ENCODE measurements around the gene CCT7. TPM values are rescaled to one million over a fixed set of nuclear protein-coding genes. Genes with fewer than 3 reads are reported as not detected.

The CCT7 gene
- total RNA-seq, 1 experiment from 2014 or later, result 319 TPM

DNA sequence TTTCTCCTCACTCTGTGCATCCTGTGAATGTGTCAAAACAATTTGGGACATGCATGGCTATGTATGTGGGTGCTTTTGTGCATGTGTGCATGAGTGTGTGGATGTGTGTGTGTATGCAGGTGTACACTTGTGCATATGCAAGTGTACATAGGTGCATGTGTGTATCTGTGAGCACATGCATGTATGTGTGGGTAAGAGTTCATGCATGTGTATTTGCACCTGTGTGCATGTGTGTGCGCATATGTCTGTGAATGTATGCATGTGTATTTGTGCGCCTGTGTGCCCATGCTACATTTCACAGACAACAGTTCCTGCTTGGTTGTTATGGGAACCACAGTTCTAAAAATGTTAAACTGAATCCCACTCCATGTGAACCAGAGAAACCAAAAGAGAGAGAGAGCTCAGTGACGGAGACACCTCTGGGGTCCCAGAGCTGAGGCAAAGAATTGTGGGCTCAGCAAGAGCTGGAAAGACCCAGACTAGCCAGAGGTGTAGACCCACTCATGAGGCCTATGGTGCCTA lies 52.1 kb downstream of the CCT7 start:
- no peak for DNase-seq
- Histone ChIP-seq H3K27ac (no peak overlapping the region), H3K9me3 (ENCODE audit: insufficient read depth, low read depth) (no peaks in the 10 kb centered on the region), H4K20me1 (ENCODE audit: insufficient read depth) (no peaks in the 10 kb centered on the region), H3K4me3 (no peak overlapping the region), H3K9me2 (ENCODE audit: insufficient read depth) (no peaks in the 10 kb centered on the region), H3K79me2 (ENCODE audit: low read depth) (peaks cover 29% of the 10 kb centered on the region), H3K4me1 (replicated peaks; ENCODE audit: insufficient read depth) (peaks cover 18% of the 10 kb centered on the region), H2AFZ (no peak overlapping the region), H3K27me3 (ENCODE audit: insufficient read depth, low read depth) (no peaks in the 10 kb centered on the region), H3K4me2 (no peak overlapping the region), H3K36me3 (ENCODE audit: low read depth) (no peaks in the 10 kb centered on the region), H3F3A (ENCODE audit: insufficient read depth, low read depth) (peaks cover 21% of the 10 kb centered on the region; the same call in 1 of the 2 replicates)
- POLR2A ChIA-PET (ENCODE audit: unreplicated experiment), result no interaction called here
- intact Hi-C loops (cut with micrococcal nuclease; ENCODE audit: unreplicated experiment), result no loop called here
- BruUV-seq (replicated peaks), result no TSS peak
- TF ChIP-seq EZH2 (IDR thresholded peaks at IDR 0.05; ENCODE audit: low read depth) (no peak), CTCF (conservative IDR thresholded peaks at IDR 0.05) (no peak)
- CTCF ChIA-PET, result no interaction called here

GRCh38 chr2:73289304-73289703 lies 55.2 kb downstream of the CCT7 start:
- ChIA-PET CTCF (no interaction called here), POLR2A (ENCODE audit: unreplicated experiment) (interaction anchor here (0.9 kb wide), 1 partner anchor 55 kb away, joined by 4 read pairs; the partner anchor contains the start of gene CCT7)

DNA sequence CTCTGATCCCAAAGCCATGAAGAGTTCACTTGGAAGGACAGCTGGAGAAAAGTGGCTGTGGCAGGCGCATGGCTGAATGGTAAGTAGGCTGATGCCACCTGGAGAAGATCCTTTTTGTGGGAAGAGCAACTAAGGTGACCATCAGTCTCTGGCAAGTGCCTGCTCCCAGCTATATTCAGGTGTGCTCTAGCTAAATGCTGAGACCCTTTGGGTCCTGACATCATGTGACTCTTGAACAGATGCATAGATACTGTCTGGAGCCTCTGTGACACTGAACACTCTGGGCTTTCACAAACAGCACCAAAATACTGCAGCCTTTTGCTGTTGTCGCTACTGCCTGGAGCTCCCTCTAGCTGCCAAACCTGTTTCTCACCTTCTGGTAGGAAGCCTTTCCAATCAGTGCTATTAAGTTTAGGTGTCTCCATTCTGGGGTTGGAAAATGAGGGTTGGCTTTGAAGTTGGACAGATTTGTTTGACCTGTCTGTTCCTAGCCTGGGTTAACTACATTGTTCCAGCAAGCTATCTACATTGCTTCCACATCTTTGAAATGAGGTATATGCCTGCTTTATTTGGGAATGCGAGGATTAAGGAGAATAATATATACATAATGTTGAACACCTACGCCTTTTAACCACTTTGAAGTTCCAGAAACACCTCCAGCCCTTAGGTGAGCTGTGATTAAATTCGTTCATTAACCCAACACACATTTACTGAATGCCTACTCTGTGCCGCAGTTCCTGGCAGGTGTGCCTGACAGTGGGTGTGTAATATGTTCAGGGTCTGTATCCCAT lies 56.1 kb downstream of the CCT7 start:
- DNase-seq, result peak; percentile 30 to 73
- no peaks in the 10 kb centered on the region for H3K9me3 ChIP-seq (ENCODE audit: insufficient read depth, low read depth)
- no peaks in the 10 kb centered on the region for H4K20me1 ChIP-seq (ENCODE audit: insufficient read depth)
- no peaks in the 10 kb centered on the region for H3K9me2 ChIP-seq (ENCODE audit: insufficient read depth)
- ChIA-PET CTCF (interaction anchor here (0.6 kb wide), 1 partner anchor 12 kb away, joined by 5 read pairs; no protein-coding TSS in a partner anchor), POLR2A (ENCODE audit: unreplicated experiment) (no interaction called here)
- intact Hi-C loops (cut with micrococcal nuclease; ENCODE audit: unreplicated experiment), result no loop called here
- H3K4me3 ChIP-seq, result no peak overlapping the region
- H2AFZ ChIP-seq, result no peak overlapping the region
- H3K4me2 ChIP-seq, result no peak overlapping the region
- H3K4me1 ChIP-seq (replicated peaks; ENCODE audit: insufficient read depth), result peaks cover 3% of the 10 kb centered on the region
- no peaks in the 10 kb centered on the region for H3K79me2 ChIP-seq (ENCODE audit: low read depth)
- no peaks in the 10 kb centered on the region for H3K36me3 ChIP-seq (ENCODE audit: low read depth)
- H3K27ac ChIP-seq, result no peak overlapping the region
- H3F3A ChIP-seq (ENCODE audit: insufficient read depth, low read depth), result peaks cover 15% of the 10 kb centered on the region; the same call in 1 of the 2 replicates
- H3K27me3 ChIP-seq (ENCODE audit: insufficient read depth, low read depth), result peaks cover 14% of the 10 kb centered on the region
- TF ChIP-seq EZH2 (IDR thresholded peaks at IDR 0.05; ENCODE audit: low read depth) (no peak), CTCF (conservative IDR thresholded peaks at IDR 0.05) (peak; percentile 77)
- BruUV-seq (replicated peaks), result no TSS peak

More at GRCh38 chr2:73289304-73289703, 55.2 kb downstream of the CCT7 start:
- Histone ChIP-seq H3K4me1 (replicated peaks; ENCODE audit: insufficient read depth) (peaks cover 8% of the 10 kb centered on the region), H3K36me3 (ENCODE audit: low read depth) (no peaks in the 10 kb centered on the region), H3K4me3 (no peak overlapping the region), H3K27ac (no peak overlapping the region), H3K9me3 (ENCODE audit: insufficient read depth, low read depth) (no peaks in the 10 kb centered on the region), H3K9me2 (ENCODE audit: insufficient read depth) (no peaks in the 10 kb centered on the region), H4K20me1 (ENCODE audit: insufficient read depth) (no peaks in the 10 kb centered on the region), H3K79me2 (ENCODE audit: low read depth) (no peaks in the 10 kb centered on the region), H3K4me2 (no peak overlapping the region), H3F3A (ENCODE audit: insufficient read depth, low read depth) (peaks cover 21% of the 10 kb centered on the region; the same call in 1 of the 2 replicates), H2AFZ (no peak overlapping the region), H3K27me3 (ENCODE audit: insufficient read depth, low read depth) (peaks cover 5% of the 10 kb centered on the region; the same call in 1 of the 2 replicates)
- TF ChIP-seq CTCF (conservative IDR thresholded peaks at IDR 0.05), result no peak
- TF ChIP-seq EZH2 (IDR thresholded peaks at IDR 0.05; ENCODE audit: low read depth), result no peak
- BruUV-seq (replicated peaks), result no TSS peak
- intact Hi-C loops (cut with micrococcal nuclease; ENCODE audit: unreplicated experiment), result no loop called here
- no peak for DNase-seq
